Panc1 (cell line): ENCODE measurements around the gene ELANE. TPM values are rescaled to one million over a fixed set of nuclear protein-coding genes. Genes with fewer than 3 reads are reported as not detected.
"Not testable (repeated sequence)": the region's sequence is repeated elsewhere in the genome, so short reads cannot be mapped to it uniquely, and the experiment has no call there.

Experiments
- ATAC-seq: fragments of 200-7000 bp; cut with Tn5 transposase; 2 replicates; pipeline ENCODE4 v1.9.1; 2020; ENCODE audit warnings: mild to moderate bottlenecking, moderate library complexity
- BruUV-seq: library from RNA; stranded (reverse); fragments of 400-500 nt; replicated peaks from 2 replicates; lab custom pipeline; 2021; lab: Mats Ljungman, UMichigan
- CTCF ChIA-PET: fragments of 300-600 bp; sonication (Branson Sonifier 250); formaldehyde crosslinking; loops from one replicate; lab custom pipeline; 2022; ENCODE audit warnings: antibody characterized with exemption; lab: Charles Lee
- POLR2A ChIA-PET: fragments of 300-600 bp; sonication (Branson Sonifier 250); formaldehyde crosslinking; loops from one replicate; lab custom pipeline; 2022; ENCODE audit warnings: antibody characterized with exemption; lab: Charles Lee
- DNase-seq: peaks from one replicate; pipeline ENCODE4 v3.0.0-alpha.2; 2010; ENCODE audit warnings: low read depth, low spot score
- H3K27ac ChIP-seq: 2 replicates; pipeline ENCODE4 v1.5.1; 2011; ENCODE audit warnings: mild to moderate bottlenecking, low read length, inconsistent platforms
- H3K27me3 ChIP-seq: fragments of 200-500 bp; sonication (Bioruptor generic); 2 replicates; pipeline ENCODE4 v1.6.0; 2014; ENCODE audit warnings: low read length, inconsistent platforms; ENCODE audit not compliant: control insufficient read depth, insufficient read depth
- H3K36me3 ChIP-seq: fragments of 200-500 bp; sonication (Bioruptor generic); 2 replicates; pipeline ENCODE4 v1.5.1; 2014; ENCODE audit warnings: inconsistent platforms, mild to moderate bottlenecking, low read length, moderate library complexity; ENCODE audit not compliant: control insufficient read depth, insufficient read depth
- H3K4me1 ChIP-seq: 2 replicates; pipeline ENCODE4 v1.5.1; 2011; ENCODE audit warnings: inconsistent platforms, mild to moderate bottlenecking, low read length, moderate library complexity; ENCODE audit not compliant: control insufficient read depth, insufficient read depth
- H3K4me3 ChIP-seq, 2 experiments: 2 replicates each; pipeline ENCODE4 v1.5.1; 2011 to 2012; ENCODE audit warnings: low read depth in 2 of 2, low read length in 2 of 2, mild to moderate bottlenecking in 2 of 2, inconsistent platforms in 1 of 2, moderate library complexity in 1 of 2
- H3K9me3 ChIP-seq: fragments of 200-500 bp; sonication (Bioruptor generic); 2 replicates; pipeline ENCODE4 v1.5.1; 2014; ENCODE audit warnings: low read depth, mild to moderate bottlenecking, inconsistent platforms, low read length, moderate library complexity; ENCODE audit not compliant: control insufficient read depth, insufficient read depth
- POLR2AphosphoS5 ChIP-seq: IDR thresholded peaks from 2 replicates; pipeline ENCODE4 v1.6.1; 2012; ENCODE audit warnings: mild to moderate bottlenecking, low read depth, low read length, moderate library complexity
- SIN3A ChIP-seq: IDR thresholded peaks from 2 replicates; pipeline ENCODE4 v1.6.1; 2012; ENCODE audit warnings: low read depth, mild to moderate bottlenecking, low read length, moderate library complexity, borderline replicate concordance; ENCODE audit not compliant: insufficient read depth
- TCF7L2 ChIP-seq: IDR thresholded peaks from 2 replicates; pipeline ENCODE4 v1.6.1; 2011; ENCODE audit warnings: mild to moderate bottlenecking, low read depth, low read length, inconsistent platforms
- in situ Hi-C: cut with HindIII; loops from 2 replicates; pipeline ENCODE4 v1.10.0; 2016; ENCODE audit warnings: low sequenced_read_pairs, low pct_unique_long_range_greater_than_20kb
- intact Hi-C: fragments of 100-400 bp; cut with micrococcal nuclease; formaldehyde crosslinking; loops from one replicate; pipeline ENCODE4 v1.10.0; 2022; ENCODE audit not compliant: unreplicated experiment
- total RNA-seq: library from RNA; stranded (reverse); gene quantifications from one replicate; pipeline ENCODE4 v1.2.1, GENCODE V29; 2021; ENCODE audit not compliant: unreplicated experiment
- TF ChIP-seq, protein P1 (sequence below), 2 experiments: IDR thresholded peaks; 2 replicates each; pipeline ENCODE4 v1.6.1; 2011 to 2012; ENCODE audit warnings: low read depth in 2 of 2, control low read depth in 1 of 2, low read length in 1 of 2, mild to moderate bottlenecking in 1 of 2, moderate library complexity in 1 of 2; ENCODE audit not compliant: insufficient read depth in 1 of 2
- TF ChIP-seq, protein P2 (sequence below): fragments of 450-650 bp; IDR thresholded peaks from 2 replicates; pipeline ENCODE4 v1.5.1; 2017; ENCODE audit warnings: mild to moderate bottlenecking

Gene ELANE
- total RNA-seq, 1 experiment from 2014 or later = 0.57 TPM

DNA sequence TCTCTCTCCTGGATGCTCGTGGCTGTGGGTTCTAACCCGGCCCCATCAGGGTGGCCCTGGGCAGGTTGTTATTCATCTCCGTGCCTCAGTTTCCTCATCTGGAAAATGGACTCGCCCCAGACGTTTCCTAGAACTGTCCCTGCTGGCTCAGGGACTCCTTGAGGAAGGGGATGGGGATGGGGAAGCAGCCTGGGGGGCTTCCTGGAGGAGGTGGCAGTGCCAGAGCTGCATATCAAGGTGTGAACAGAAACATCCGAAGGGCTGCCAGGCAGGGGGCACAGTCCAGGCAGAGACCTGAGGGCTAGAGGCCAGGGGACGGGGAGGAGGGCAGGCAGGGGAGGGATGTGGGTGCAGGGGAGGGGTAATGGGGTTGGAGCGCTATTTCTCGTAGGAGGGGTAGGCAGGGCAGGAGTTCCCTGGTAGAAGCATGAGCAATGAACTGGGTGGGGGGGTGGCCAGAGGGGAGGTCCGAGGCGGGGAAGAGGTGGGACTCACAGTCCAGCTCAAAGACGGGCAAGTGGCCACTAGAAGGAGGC is 3.6 kb upstream of the ELANE start:
- Histone ChIP-seq H3K4me3 (no peak overlapping the region), H3K27me3 (no peaks in the 10 kb centered on the region), H3K4me1 (peaks cover 11% of the 10 kb centered on the region), H3K27ac (no peak overlapping the region), H3K9me3 (no peaks in the 10 kb centered on the region), H3K36me3 (no peaks in the 10 kb centered on the region)
- ATAC-seq (no peak), DNase-seq (no peak)
- ChIA-PET CTCF (interaction anchor here (0.6 to 0.7 kb wide), 3 partner anchors 42 to 79 kb away, joined by 3 to 7 read pairs (median 5); no protein-coding TSS in a partner anchor), POLR2A (no interaction called here)
- intact Hi-C loops = no loop called here
- no peak for TF ChIP-seq SIN3A
- TF ChIP-seq TCF7L2 = no peak
- TF ChIP-seq, protein P1, sequence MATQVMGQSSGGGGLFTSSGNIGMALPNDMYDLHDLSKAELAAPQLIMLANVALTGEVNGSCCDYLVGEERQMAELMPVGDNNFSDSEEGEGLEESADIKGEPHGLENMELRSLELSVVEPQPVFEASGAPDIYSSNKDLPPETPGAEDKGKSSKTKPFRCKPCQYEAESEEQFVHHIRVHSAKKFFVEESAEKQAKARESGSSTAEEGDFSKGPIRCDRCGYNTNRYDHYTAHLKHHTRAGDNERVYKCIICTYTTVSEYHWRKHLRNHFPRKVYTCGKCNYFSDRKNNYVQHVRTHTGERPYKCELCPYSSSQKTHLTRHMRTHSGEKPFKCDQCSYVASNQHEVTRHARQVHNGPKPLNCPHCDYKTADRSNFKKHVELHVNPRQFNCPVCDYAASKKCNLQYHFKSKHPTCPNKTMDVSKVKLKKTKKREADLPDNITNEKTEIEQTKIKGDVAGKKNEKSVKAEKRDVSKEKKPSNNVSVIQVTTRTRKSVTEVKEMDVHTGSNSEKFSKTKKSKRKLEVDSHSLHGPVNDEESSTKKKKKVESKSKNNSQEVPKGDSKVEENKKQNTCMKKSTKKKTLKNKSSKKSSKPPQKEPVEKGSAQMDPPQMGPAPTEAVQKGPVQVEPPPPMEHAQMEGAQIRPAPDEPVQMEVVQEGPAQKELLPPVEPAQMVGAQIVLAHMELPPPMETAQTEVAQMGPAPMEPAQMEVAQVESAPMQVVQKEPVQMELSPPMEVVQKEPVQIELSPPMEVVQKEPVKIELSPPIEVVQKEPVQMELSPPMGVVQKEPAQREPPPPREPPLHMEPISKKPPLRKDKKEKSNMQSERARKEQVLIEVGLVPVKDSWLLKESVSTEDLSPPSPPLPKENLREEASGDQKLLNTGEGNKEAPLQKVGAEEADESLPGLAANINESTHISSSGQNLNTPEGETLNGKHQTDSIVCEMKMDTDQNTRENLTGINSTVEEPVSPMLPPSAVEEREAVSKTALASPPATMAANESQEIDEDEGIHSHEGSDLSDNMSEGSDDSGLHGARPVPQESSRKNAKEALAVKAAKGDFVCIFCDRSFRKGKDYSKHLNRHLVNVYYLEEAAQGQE (IDR thresholded peaks at IDR 0.05; ENCODE audit: insufficient read depth in 1 of 2, low read depth in 2 of 2, low read length in 1 of 2) = no peak
- TF ChIP-seq, protein P2, sequence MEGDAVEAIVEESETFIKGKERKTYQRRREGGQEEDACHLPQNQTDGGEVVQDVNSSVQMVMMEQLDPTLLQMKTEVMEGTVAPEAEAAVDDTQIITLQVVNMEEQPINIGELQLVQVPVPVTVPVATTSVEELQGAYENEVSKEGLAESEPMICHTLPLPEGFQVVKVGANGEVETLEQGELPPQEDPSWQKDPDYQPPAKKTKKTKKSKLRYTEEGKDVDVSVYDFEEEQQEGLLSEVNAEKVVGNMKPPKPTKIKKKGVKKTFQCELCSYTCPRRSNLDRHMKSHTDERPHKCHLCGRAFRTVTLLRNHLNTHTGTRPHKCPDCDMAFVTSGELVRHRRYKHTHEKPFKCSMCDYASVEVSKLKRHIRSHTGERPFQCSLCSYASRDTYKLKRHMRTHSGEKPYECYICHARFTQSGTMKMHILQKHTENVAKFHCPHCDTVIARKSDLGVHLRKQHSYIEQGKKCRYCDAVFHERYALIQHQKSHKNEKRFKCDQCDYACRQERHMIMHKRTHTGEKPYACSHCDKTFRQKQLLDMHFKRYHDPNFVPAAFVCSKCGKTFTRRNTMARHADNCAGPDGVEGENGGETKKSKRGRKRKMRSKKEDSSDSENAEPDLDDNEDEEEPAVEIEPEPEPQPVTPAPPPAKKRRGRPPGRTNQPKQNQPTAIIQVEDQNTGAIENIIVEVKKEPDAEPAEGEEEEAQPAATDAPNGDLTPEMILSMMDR = no peak
- no peak for TF ChIP-seq POLR2AphosphoS5
- in situ Hi-C loops = no loop called here
- no TSS peak for BruUV-seq

DNA sequence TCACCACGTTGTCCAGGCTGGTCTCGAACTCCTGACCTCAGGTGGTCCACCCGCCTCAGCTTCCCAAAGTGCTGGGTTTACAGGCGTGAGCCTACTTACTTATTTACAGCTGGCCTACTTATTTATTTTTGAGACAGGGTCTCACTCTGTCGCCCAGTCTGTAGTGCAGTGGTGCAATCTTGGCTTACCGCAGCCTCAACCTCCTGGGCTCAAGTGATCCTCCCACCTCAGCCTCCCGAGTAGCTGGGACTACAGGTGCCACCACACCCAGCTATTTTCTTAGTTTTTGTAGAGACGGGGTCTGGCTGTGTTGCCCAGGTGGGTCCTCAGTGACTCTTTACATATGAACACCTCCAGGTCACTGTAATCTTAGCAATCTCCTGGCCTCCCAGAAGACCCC is 2.9 kb upstream of the ELANE start:
- H3K4me3 ChIP-seq, BruUV-seq, H3K36me3 ChIP-seq, intact Hi-C loops, H3K27ac ChIP-seq, H3K9me3 ChIP-seq, ATAC-seq, DNase-seq, H3K27me3 ChIP-seq, POLR2A ChIA-PET, in situ Hi-C loops: not testable (repeated sequence)
- H3K4me1 ChIP-seq = peaks cover 11% of the 10 kb centered on the region
- CTCF ChIA-PET = interaction anchor here (0.6 to 0.8 kb wide), 3 partner anchors 61 to 168 kb away, joined by 3 to 13 read pairs (median 4); no protein-coding TSS in a partner anchor
